GM21447 (cell line): ENCODE results near the gene POLR2I.
"Not testable (repeated sequence)": the region's sequence is repeated elsewhere in the genome, so short reads cannot be mapped to it uniquely, and the experiment has no call there.

Source experiments
- ATAC-seq: cut with Tn5 transposase; IDR thresholded peaks from one replicate; pipeline ENCODE4 v1.9.1; 2021; ENCODE audit not compliant: unreplicated experiment

POLR2I gene

GRCh38 chr19:36101550-36102327 is 12.9 kb downstream of the POLR2I start:
- no peak for ATAC-seq

GRCh38 chr19:36100476-36100875 is 14.2 kb downstream of the POLR2I start:
- ATAC-seq: no peak

GRCh38 chr19:36099166-36099785 is 15.4 kb downstream of the POLR2I start:
- ATAC-seq: no peak

DNA sequence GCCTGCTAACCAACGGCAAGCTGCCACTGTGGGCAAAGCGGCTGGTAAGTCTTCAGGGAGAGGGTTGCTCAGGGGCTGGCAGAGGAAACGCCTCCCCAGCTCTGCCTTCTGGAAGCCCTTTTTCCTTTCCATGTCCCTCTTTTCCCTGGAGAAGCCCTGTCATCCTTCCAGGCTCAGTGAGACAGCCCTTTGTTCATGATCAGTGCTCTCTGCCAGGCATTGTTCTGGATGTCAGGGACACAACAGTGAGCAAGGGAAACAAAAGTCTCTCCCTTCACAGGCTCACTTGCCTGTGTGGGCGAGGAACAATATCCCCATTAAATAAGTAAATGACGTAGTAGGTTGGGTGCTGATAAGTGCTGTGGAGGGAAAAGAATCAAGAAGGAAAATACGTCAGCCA is 17.6 kb downstream of the POLR2I start:
- ATAC-seq: no peak

- ATAC-seq: no peak
Observed at GRCh38 chr19:36093687-36094086, 21.0 kb downstream of the POLR2I start.

DNA sequence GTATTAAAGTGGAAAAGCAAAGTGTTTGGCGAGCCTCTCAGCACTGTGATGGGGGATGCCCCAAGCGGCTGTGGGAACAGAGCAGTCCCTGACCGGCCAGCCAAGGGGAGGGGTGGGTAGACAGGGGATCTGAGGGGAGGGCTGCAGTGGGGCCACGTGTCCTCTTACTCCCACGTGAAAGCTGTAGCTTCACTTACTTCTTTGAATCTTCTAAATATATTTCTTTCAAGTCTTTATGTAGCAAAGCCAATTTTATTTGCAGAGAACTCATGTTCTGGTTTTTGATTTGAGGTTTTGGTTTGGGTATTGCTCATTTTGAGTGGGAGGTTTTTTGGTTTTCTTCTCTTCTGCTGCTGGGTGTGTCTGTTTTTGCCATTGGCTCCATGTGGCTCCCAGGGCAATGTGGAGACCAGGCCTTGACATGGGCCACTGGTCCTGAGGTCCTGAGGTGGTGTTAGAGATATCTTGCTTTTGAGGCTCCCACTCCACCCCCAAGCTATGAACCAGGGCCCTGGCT is 21.5 kb downstream of the POLR2I start:
- ATAC-seq: no peak

DNA sequence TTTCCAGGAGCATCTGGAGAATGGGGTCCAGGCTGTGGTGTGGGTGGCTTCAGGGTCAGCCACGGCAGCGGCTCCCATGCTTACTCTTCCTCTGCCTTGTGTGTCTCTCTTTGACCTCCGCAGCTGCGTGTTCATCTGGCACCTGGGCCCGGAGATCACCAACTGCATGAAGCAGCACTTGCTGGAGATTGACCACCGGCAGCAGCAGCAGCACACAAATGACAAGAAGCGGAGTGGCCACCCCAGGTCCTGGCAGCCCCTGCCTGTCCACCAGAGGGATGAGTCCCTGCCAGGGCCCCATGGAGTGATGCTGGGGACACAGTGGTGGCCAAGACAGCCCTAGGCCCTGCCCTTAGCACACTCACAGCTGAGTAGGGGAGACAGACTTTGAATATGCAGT is 22.1 kb downstream of the POLR2I start:
- no peak for ATAC-seq

DNA sequence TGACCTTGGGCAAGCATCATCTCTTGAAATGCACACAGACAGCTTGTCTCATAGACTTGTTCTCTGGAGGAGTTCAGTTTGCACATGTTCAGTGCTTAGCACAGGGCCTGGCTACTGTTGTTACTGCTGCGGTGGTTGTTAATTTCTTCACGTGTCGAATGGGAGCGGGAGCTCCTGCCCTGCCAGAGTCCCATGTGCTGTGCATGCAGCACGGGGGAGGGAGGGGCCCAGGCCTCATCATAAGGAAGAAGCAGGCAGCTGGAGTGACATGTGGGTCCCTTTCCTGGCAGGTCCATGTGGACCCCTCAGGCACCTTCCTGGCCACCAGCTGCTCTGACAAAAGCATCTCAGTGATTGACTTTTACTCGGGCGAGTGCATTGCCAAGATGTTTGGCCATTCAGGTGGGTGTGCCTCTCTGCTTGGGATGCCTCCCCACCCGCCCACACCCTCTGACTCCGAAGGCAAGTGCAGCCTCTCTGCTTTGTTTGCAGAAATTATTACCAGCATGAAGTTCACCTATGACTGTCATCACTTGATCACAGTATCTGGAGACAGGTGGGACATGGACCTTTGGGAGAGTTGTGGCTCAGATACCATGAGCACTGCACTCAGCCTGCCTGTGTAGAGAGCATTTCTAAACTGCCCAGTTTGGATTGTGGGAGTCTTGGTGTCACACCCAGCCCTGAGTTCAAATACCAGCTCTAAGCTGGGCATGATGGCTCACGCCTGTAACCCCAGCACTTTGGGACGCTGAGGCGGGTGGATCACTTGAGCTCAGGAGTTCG is 23.6 kb downstream of the POLR2I start:
- ATAC-seq: no peak

GRCh38 chr19:36089847-36090246 is 24.8 kb downstream of the POLR2I start:
- ATAC-seq: no peak

DNA sequence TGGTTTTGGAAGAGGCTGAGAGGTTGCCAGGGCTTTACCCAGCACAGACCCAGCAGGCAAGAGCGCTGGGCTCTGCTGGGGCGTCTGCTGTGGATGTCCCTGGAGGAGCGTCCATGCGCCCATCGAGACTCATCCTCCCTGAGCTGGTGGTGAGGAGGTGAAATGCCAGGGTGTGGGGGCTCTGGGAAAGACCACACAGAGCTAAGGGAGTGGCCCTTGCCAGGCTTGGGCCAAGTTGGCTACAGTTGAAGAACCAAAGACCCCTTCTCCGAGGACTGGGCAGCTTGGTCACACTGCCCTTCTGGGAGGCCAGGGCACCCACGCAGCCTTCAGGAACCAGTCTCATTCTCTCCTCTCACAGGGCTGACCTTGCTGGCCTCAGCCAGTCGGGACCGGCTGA is 28.3 kb downstream of the POLR2I start:
- no peak for ATAC-seq

DNA sequence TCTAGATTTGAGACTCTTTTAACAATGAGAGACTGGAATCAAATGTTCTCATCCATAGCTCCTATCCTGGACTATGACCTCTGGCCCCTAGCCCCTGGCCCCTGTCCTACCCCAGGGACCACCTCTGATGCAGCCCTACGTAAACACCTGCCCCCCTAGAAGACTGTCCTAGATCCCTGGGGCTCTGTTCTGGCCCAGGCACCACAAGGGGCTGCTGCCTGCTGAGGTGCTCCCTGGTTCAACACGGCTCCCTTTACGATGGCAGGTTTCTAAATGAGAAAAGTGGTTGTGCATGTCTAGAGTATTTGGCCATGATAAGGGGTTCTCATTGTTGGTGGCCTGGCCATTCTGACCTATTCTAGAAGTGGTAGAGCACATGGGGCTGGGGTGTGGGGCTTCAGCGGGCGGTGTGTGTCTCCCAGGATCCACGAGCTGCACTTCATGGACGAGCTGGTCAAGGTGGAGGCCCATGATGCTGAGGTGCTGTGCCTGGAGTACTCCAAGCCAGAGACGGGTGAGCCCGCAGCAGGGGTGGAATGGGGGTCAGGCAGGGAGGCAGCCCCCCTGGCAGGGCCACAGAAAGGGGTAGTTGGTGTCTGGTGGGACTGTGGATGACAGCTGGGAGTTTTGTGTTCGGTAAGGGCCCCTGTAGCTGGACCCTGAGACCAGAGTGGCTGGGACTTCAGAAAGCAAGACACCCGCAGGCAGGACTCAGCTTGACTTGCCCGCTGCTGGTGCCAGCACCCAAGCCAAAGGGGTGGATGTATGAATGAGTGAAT is 30.3 kb downstream of the POLR2I start:
- ATAC-seq: no peak

GRCh38 chr19:36082916-36083315 is 31.8 kb downstream of the POLR2I start:
- no peak for ATAC-seq

- no peak for ATAC-seq
Observed at GRCh38 chr19:36081894-36082293, 32.8 kb downstream of the POLR2I start.

DNA sequence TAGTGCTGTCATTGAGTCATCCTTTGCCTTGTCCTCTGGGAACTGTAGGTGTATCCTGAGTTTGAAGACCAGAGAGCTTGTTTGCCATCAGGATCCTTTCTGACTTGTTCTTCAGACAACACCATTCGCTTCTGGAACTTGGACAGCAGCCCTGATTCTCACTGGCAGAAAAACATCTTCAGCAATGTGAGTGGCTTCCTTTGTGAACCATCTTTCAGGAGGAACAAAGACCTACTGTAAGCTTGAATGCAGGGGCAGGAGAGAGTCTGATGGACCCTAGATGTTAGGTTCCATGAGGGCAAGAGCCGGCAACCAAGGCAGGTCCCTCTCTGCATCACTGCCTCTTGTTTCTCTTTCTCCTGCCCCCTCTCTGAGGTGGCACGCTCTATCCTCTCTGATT is 33.3 kb downstream of the POLR2I start:
- no peak for ATAC-seq

DNA sequence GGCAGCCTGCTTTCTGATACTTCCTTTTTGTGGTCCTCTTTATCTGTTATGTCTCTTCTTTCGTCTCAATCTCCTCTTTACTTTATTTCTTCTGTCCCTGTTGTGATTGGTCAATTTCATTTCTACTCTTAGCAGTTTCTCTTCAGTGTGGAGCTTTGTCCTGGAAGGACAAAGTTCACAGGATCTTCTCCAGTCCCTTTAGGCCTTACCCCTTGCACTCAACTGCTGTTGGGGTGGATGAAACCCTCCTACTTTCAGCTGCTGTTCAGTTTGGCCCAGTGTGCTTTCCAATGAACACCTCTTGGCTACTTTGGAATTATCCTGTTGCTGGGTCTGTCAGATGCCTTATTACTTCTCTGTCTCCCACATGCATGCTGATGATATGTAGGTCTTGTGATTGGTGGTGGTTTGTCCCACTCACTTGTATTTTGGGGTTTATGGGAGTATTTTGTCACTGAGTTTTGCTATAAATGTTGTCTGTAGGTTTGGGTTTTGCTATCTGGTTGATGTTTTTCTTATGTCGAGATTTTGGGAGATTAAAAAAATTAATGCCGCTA is 35.2 kb downstream of the POLR2I start:
- no peak for ATAC-seq

GRCh38 chr19:36073121-36073876 is 41.4 kb downstream of the POLR2I start:
- no peak for ATAC-seq

GRCh38 chr19:36072081-36072480 is 42.6 kb downstream of the POLR2I start:
- ATAC-seq: no peak

DNA sequence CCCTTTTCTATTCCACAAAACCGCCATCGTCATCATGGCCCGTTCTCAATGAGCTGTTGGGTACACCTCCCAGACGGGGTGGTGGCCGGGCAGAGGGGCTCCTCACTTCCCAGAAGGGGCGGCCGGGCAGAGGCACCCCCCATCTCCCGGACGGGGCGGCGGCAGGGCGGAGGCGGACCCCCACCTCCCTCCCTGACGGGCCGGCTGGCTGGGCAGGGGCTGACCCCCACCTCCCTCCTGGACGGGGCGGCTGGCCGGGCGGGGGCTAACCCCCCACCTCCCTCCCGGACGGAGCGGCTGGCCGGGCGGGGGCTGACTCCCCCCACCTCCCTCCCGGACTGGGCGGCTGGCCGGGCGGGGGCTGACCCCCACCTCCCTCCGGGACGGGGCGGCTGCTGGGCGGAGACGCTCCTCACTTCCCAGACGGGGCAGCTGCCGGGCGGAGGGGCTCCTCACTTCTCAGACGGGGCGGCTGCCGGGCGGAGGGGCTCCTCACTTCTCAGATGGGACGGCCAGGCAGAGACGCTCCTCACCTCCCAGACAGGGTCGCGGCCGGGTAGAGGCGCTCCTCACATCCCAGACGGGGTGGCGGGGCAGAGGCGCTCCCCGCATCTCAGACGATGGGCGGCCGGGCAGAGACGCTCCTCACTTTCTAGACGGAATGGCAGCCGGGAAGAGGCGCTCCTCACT is 45.7 kb downstream of the POLR2I start:
- not testable (repeated sequence) for ATAC-seq

DNA sequence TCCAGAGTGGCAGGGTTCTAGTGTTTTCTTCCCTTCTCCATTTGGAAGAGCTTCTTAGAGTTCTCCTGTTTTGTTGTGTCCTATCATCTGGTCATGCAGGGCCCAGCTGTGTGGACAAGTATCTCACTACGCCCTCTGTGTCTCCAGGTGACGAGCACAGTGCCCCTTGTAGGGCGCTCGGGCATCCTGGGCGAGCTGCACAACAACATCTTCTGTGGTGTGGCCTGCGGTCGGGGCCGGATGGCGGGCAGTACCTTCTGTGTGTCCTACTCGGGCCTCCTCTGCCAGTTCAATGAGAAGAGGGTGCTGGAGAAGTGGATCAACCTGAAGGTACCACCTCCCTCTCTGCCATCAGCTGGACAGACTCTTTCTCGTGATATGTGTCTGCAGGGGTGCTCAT is 47.0 kb downstream of the POLR2I start:
- no peak for ATAC-seq
